Activated naive CD8-positive, alpha-beta T cell treated with anti-CD3 and anti-CD28 coated beads, Interleukin-2, amount 10 ng/mL, durations not matched to agents 7 days and 5 days (primary cell): ENCODE data around the gene TXLNB. TPM values are rescaled to one million over a fixed set of nuclear protein-coding genes. Genes with fewer than 3 reads are reported as not detected.

ENCODE experiments used
- total RNA-seq, 2 experiments: library from RNA; stranded (reverse); gene quantifications; one replicate each; pipeline ENCODE4 v1.2.3, GENCODE V29; 2021

TXLNB gene
- total RNA-seq, 2 experiments from 2014 or later = 0.62 to 0.69 TPM

Other genes with a start within 250 kb of the TXLNB start
- gene HECA, start 156.9 kb downstream of the TXLNB start, total RNA-seq = 10 to 100 TPM; 73.3 to 78.2 TPM
- 10 to 100 TPM; 71.7 to 80.4 TPM for gene CITED2, start 82.7 kb upstream of the TXLNB start, total RNA-seq